SU-DHL-6 (cell line): ENCODE data around the gene ABHD16A.

Source experiments
- CTCF ChIP-seq: fragments of 200-600 bp; sonication (generic); IDR thresholded peaks from one replicate; pipeline ENCODE4 v1.5.1; 2017; ENCODE audit warnings: antibody characterized with exemption, mild to moderate bottlenecking, low read length, moderate library complexity; ENCODE audit not compliant: insufficient read depth, poor library complexity, severe bottlenecking
- EZH2phosphoT487 ChIP-seq: fragments of 200-600 bp; sonication (generic), shearing (Covaris generic); conservative IDR thresholded peaks from 2 replicates; pipeline ENCODE4 v1.6.1; 2018; ENCODE audit warnings: mild to moderate bottlenecking, antibody characterized with exemption, low read length, moderate library complexity, mixed read lengths

GRCh38 chr6:31701666-31702404 lies 1.3 kb downstream of the ABHD16A start:
- TF ChIP-seq CTCF (no peak), EZH2phosphoT487 (no peak)
